Measurements from ENCODE around the gene DUSP22.

The DUSP22 gene

GRCh38 chr6:397604-398003, 105.3 kb downstream of the DUSP22 start:
- no peak for TF ChIP-seq CTCF (IDR thresholded peaks at IDR 0.05; ENCODE audit: low read depth, low read length)
- DNase-seq (ENCODE audit: low read depth in 2 of 2), result no peak
- no peak overlapping the region for H3K4me3 ChIP-seq (replicated peaks in 1 of 2; ENCODE audit: low read depth in 2 of 2, low read length in 2 of 2)

- no peak for TF ChIP-seq CTCF (IDR thresholded peaks at IDR 0.05; ENCODE audit: low read depth, low read length)
- DNase-seq (ENCODE audit: low read depth in 2 of 2), result no peak
- H3K4me3 ChIP-seq (replicated peaks in 1 of 2; ENCODE audit: low read depth in 2 of 2, low read length in 2 of 2), result no peak overlapping the region
Measured at GRCh38 chr6:398065-398464, 105.8 kb downstream of the DUSP22 start.

- H3K4me3 ChIP-seq (replicated peaks in 1 of 2; ENCODE audit: low read depth in 2 of 2, low read length in 2 of 2), result no peak overlapping the region
- DNase-seq (ENCODE audit: low read depth in 2 of 2), result no peak
- no peak for TF ChIP-seq CTCF (IDR thresholded peaks at IDR 0.05; ENCODE audit: low read depth, low read length)
Measured at GRCh38 chr6:398558-399078, 106.3 kb downstream of the DUSP22 start.

GRCh38 chr6:399785-400534, 107.7 kb downstream of the DUSP22 start:
- DNase-seq (ENCODE audit: low read depth in 2 of 2), result no peak
- no peak for TF ChIP-seq CTCF (IDR thresholded peaks at IDR 0.05; ENCODE audit: low read depth, low read length)
- H3K4me3 ChIP-seq (replicated peaks in 1 of 2; ENCODE audit: low read depth in 2 of 2, low read length in 2 of 2), result no peak overlapping the region

- no peak for DNase-seq (ENCODE audit: low read depth in 2 of 2)
- TF ChIP-seq CTCF (IDR thresholded peaks at IDR 0.05; ENCODE audit: low read depth, low read length), result no peak
- no peak overlapping the region for H3K4me3 ChIP-seq (replicated peaks in 1 of 2; ENCODE audit: low read depth in 2 of 2, low read length in 2 of 2)
Measured at GRCh38 chr6:400815-401214, 108.5 kb downstream of the DUSP22 start.
